Vagina (tissue), 2 donors: ENCODE measurements around the gene GPR173. TPM values are rescaled to one million over a fixed set of nuclear protein-coding genes. Genes with fewer than 3 reads are reported as not detected.

Experiments used
- DNase-seq, 2 donors: peaks; one replicate each; pipeline ENCODE4 v3.0.0-alpha.2; 2017; ENCODE audit errors: extremely low spot score in 2 of 2
- H3K27ac ChIP-seq: fragments of 200-600 bp; sonication (generic); one replicate; pipeline ENCODE4 v1.5.1; 2019
- H3K27me3 ChIP-seq: fragments of 200-600 bp; sonication (generic); one replicate; pipeline ENCODE4 v1.5.1; 2019
- H3K36me3 ChIP-seq, 2 donors: fragments of 200-600 bp; sonication (generic); one replicate each; pipeline ENCODE4 v1.5.1; 2017 to 2019
- H3K4me1 ChIP-seq: fragments of 200-600 bp; sonication (generic); one replicate; pipeline ENCODE4 v1.5.1; 2019
- H3K4me3 ChIP-seq, 2 donors: fragments of 200-600 bp; sonication (generic); 1 replicate in 1 of 2; 2 replicates in 1 of 2; pipeline ENCODE4 v1.5.1; 2016 to 2019
- H3K9me3 ChIP-seq: fragments of 200-600 bp; sonication (generic); one replicate; pipeline ENCODE4 v1.5.1; 2019
- POLR2A ChIP-seq, 2 donors: fragments of 450-650 bp; IDR thresholded peaks; one replicate each; pipeline ENCODE4 v1.6.1; 2017; ENCODE audit warnings: antibody characterized with exemption in 2 of 2, mild to moderate bottlenecking in 2 of 2, moderate library complexity in 2 of 2
- POLR2AphosphoS5 ChIP-seq, 2 donors: sonication (generic); formaldehyde crosslinking; IDR thresholded peaks; one replicate each; pipeline ENCODE4 v1.9.0; 2017; ENCODE audit warnings: antibody characterized with exemption in 2 of 2, mild to moderate bottlenecking in 2 of 2, low read depth in 1 of 2; ENCODE audit not compliant: insufficient read depth in 1 of 2
- intact Hi-C: fragments of 100-400 bp; cut with DNase I; formaldehyde crosslinking; loops from one replicate; pipeline ENCODE4 v1.15.1; 2023
- total RNA-seq: library from RNA; depleted of rRNA; stranded (reverse); fragments of >200 nt; gene quantifications from one replicate; pipeline ENCODE4 v1.2.3, GENCODE V29; 2016
- TF ChIP-seq, protein P1 (sequence below), 3 experiments: fragments of 450-650 bp in 2 of 3; fragments of 200-600 bp in 1 of 3; sonication (generic) in 1 of 3; IDR thresholded peaks; one replicate each; pipeline ENCODE4 v1.5.1; 2017 to 2019; ENCODE audit warnings: antibody characterized with exemption in 3 of 3, mild to moderate bottlenecking in 2 of 3, moderate library complexity in 2 of 3

Gene GPR173
- total RNA-seq, 1 donor from 2014 or later: 2.2 TPM

DNA sequence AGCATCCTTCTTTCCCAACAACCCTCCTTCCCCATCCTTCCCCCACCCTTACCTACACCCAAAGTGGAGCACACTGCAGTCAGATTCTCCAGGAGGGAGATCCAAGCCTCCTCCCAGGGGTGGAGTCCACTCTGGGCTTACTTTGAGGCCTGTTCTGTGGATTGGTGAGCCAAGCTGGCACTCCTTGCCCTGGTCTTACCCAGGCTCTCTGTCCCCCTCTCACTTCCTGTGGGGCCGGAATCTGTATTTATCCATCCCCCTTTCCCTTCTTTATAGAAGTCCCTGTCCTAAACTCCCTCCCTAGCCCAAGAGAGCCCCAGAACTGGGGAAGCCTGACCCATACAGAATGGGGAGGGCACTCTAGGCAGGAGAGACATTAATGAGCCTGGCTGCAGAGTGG is 30.4 kb downstream of the GPR173 start:
- Histone ChIP-seq H3K4me3 (no peak overlapping the region), H3K9me3 (no peaks in the 10 kb centered on the region), H3K4me1 (peaks cover 7% of the 10 kb centered on the region), H3K27ac (no peak overlapping the region), H3K27me3 (no peaks in the 10 kb centered on the region), H3K36me3 (no peaks in the 10 kb centered on the region)
- intact Hi-C loops: no loop called here
- DNase-seq: no peak
- TF ChIP-seq POLR2AphosphoS5 (IDR thresholded peaks at IDR 0.05; ENCODE audit: insufficient read depth in 1 of 2, low read depth in 1 of 2) (no peak), POLR2A (IDR thresholded peaks at IDR 0.05) (no peak)
- TF ChIP-seq, protein P1, sequence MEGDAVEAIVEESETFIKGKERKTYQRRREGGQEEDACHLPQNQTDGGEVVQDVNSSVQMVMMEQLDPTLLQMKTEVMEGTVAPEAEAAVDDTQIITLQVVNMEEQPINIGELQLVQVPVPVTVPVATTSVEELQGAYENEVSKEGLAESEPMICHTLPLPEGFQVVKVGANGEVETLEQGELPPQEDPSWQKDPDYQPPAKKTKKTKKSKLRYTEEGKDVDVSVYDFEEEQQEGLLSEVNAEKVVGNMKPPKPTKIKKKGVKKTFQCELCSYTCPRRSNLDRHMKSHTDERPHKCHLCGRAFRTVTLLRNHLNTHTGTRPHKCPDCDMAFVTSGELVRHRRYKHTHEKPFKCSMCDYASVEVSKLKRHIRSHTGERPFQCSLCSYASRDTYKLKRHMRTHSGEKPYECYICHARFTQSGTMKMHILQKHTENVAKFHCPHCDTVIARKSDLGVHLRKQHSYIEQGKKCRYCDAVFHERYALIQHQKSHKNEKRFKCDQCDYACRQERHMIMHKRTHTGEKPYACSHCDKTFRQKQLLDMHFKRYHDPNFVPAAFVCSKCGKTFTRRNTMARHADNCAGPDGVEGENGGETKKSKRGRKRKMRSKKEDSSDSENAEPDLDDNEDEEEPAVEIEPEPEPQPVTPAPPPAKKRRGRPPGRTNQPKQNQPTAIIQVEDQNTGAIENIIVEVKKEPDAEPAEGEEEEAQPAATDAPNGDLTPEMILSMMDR (IDR thresholded peaks at IDR 0.05): no peak

DNA sequence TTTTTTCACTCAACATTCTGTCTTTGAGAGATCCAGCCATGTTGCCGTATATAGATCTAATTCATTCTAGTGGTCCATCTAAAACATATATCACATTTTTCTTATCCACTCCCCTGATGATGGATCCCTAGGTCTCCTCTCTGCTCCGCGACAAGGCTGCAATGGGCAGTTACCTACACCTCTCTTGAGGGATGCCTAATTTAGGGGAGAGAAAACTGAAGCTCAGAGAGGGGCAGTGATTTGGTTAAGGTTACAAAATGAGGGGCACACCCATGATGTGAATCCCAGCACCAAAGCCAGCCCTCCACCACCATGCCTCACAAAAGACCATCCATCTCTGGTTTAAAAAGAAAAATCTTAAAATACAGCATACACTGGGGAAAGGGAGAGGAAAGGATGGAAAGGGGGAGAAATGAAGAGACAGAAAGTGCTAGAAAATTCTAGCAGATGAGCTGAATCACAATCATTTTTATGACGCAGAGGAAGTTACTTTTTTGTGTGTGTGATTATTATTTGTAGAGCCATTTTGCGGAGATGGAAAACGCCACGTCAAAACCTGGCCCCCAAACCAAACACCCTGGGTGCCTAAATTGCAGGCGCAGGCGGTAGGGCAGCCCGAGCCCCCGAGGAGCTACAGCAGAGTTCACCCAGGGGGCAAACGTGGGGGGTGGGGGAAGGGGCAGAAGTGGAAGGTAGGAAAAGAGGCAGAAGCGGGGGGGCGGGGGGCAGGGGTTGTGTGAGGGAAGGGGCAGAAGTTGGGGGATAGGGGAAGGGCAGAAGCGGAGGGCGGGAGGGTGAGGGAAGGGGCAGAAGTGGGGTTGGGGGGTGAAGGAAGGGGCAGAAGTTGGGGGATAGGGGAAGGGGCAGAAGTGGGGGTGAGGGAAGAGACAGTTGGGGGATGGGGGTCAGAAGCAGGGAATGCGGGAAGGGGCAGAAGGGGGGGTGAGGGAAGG is 32.3 kb downstream of the GPR173 start:
- H3K4me1 ChIP-seq: peaks cover 14% of the 10 kb centered on the region
- peak overlapping the region; percentile 85 for H3K27ac ChIP-seq
- H3K27me3 ChIP-seq: no peaks in the 10 kb centered on the region
- H3K4me3 ChIP-seq: peak overlapping the region; percentile 31 to 71
- DNase-seq: no peak
- TF ChIP-seq POLR2A (IDR thresholded peaks at IDR 0.05): no peak
- TF ChIP-seq, protein P1 (IDR thresholded peaks at IDR 0.05): no peak
- TF ChIP-seq POLR2AphosphoS5 (IDR thresholded peaks at IDR 0.05; ENCODE audit: insufficient read depth in 1 of 2, low read depth in 1 of 2): no peak
- H3K36me3 ChIP-seq: peaks cover 0 to 8% of the 10 kb centered on the region in 2 donors
- intact Hi-C loops: no loop called here
- H3K9me3 ChIP-seq: no peaks in the 10 kb centered on the region

DNA sequence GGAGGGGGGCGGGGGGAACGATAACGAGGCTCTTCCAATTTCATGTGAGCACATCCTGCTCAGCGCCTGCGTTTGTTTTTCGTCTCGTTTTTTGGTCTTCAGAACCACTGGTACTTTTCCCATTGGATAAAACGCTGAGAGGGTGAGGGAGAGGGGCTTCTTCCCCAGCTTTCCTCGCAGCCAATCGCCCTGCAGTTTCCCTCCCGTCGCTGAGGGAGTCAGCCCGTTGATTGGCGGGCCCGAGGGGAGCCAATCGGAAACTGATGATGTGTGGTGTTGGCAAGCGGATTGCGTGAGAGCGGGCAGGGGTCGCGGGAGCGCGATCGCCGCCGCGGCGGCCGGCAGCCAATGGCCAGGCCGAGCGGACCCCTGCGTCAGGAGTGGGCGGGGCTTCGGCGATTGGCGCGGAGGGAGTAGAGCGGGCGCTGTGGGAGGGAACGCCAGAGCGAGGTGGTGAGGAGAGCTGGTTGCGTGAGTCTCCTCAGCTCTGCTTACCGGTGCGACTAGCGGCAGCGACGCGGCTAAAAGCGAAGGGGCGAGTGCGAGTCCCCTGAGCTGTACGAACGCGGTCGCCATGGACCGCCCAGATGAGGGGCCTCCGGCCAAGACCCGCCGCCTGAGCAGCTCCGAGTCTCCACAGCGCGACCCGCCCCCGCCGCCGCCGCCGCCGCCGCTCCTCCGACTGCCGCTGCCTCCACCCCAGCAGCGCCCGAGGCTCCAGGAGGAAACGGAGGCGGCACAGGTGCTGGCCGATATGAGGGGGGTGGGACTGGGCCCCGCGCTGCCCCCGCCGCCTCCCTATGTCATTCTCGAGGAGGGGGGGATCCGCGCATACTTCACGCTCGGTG is 33.6 kb downstream of the GPR173 start, which contains the start of gene TSPYL2:
Gene TSPYL2, plus strand, starts transcription at position 443 of the 848 bp plus-strand sequence. Its CDS starts 132 bp downstream, at position 575.
- Histone ChIP-seq H3K9me3 (no peaks in the 10 kb centered on the region), H3K4me3 (peak within 1 kb of the TSS; percentile 67 to 71), H3K36me3 (peaks cover 0 to 8% of the 10 kb centered on the region in 2 donors), H3K27ac (peak within 1 kb of the TSS; percentile 94), H3K27me3 (no peaks in the 10 kb centered on the region), H3K4me1 (peaks cover 26% of the 10 kb centered on the region)
- intact Hi-C loops: no loop called here
- DNase-seq: peak in 1 of 2 donors; percentile 97
- TF ChIP-seq, protein P1 (IDR thresholded peaks at IDR 0.05): no peak
- peak; percentile 58 to 96 for TF ChIP-seq POLR2AphosphoS5 (IDR thresholded peaks at IDR 0.05; ENCODE audit: insufficient read depth in 1 of 2, low read depth in 1 of 2)
- TF ChIP-seq POLR2A (IDR thresholded peaks at IDR 0.05): peak; percentile 94 to 100

DNA sequence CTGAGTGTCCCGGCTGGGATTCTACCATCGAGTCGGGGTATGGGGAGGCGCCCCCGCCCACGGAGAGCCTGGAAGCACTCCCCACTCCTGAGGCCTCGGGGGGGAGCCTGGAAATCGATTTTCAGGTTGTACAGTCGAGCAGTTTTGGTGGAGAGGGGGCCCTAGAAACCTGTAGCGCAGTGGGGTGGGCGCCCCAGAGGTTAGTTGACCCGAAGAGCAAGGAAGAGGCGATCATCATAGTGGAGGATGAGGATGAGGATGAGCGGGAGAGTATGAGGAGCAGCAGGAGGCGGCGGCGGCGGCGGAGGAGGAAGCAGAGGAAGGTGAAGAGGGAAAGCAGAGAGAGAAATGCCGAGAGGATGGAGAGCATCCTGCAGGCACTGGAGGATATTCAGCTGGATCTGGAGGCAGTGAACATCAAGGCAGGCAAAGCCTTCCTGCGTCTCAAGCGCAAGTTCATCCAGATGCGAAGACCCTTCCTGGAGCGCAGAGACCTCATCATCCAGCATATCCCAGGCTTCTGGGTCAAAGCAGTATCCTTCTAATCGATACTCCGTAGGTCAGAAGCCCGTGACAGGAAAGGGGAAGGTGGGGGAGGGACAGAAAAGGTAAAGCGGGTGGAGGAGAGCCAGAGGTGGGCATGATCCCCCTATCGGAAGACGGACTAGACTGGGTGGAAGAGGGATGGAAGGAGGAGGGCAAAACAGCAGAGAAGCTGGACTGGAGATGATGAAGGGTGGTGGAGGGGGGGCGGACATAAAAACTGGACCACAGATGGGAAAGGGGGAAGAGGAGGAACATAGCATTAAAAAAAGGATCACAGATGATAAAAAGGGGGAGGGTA is 34.4 kb downstream of the GPR173 start:
- intact Hi-C loops: no loop called here
- DNase-seq: no peak
- TF ChIP-seq, protein P1 (IDR thresholded peaks at IDR 0.05): no peak
- TF ChIP-seq POLR2A (IDR thresholded peaks at IDR 0.05) (no peak), POLR2AphosphoS5 (IDR thresholded peaks at IDR 0.05; ENCODE audit: insufficient read depth in 1 of 2, low read depth in 1 of 2) (no peak)
- Histone ChIP-seq H3K4me3 (peak overlapping the region; percentile 67 to 71), H3K36me3 (peaks cover 0 to 8% of the 10 kb centered on the region in 2 donors), H3K27me3 (no peaks in the 10 kb centered on the region), H3K27ac (peak overlapping the region; percentile 94), H3K4me1 (peaks cover 31% of the 10 kb centered on the region), H3K9me3 (no peaks in the 10 kb centered on the region)
